Lower leg skin (tissue), 3 donors: ENCODE data around the gene SNX24.

Experiments
- CTCF ChIP-seq, 3 donors: fragments of 450-650 bp; IDR thresholded peaks; one replicate each; pipeline ENCODE4 v1.5.1; 2016; ENCODE audit warnings: antibody characterized with exemption in 3 of 3, mild to moderate bottlenecking in 3 of 3, moderate library complexity in 2 of 3
- POLR2A ChIP-seq, 2 donors: fragments of 450-650 bp; IDR thresholded peaks; one replicate each; pipeline ENCODE4 v1.6.1; 2016 to 2017; ENCODE audit warnings: antibody characterized with exemption in 2 of 2, mild to moderate bottlenecking in 1 of 2, moderate library complexity in 1 of 2

GRCh38 chr5:122933956-122934355 lies 88.5 kb downstream of the SNX24 start:
- TF ChIP-seq CTCF (IDR thresholded peaks at IDR 0.05) (no peak), POLR2A (IDR thresholded peaks at IDR 0.05) (no peak)
